GM19023 (cell line): ENCODE measurements around the gene TEX264.
"Not testable (repeated sequence)": the region's sequence is repeated elsewhere in the genome, so short reads cannot be mapped to it uniquely, and the experiment has no call there.

Source experiments
- ATAC-seq: cut with Tn5 transposase; IDR thresholded peaks from one replicate; pipeline ENCODE4 v1.9.1; 2021; ENCODE audit warnings: mild to moderate bottlenecking, moderate library complexity; ENCODE audit not compliant: unreplicated experiment

Gene TEX264

GRCh38 chr3:51670823-51671733 lies at the start of gene TEX264:
TEX264 (plus strand) TSS chr3:51671252; CDS start chr3:51674305, 3,053 bp downstream.
- ATAC-seq = peak; percentile 76

- no peak for ATAC-seq
These were observed 48.6 kb upstream of the TEX264 start for GRCh38 chr3:51622413-51622812.

GRCh38 chr3:51622868-51623267 lies 48.2 kb upstream of the TEX264 start:
- ATAC-seq = no peak

- no peak for ATAC-seq
These were observed 40.5 kb upstream of the TEX264 start for GRCh38 chr3:51630513-51630912.

- ATAC-seq = no peak
These were observed 33.7 kb upstream of the TEX264 start for GRCh38 chr3:51637144-51637940.

GRCh38 chr3:51637941-51638471 lies 33.0 kb upstream of the TEX264 start:
- no peak for ATAC-seq

GRCh38 chr3:51642462-51642861 lies 28.6 kb upstream of the TEX264 start:
- no peak for ATAC-seq

- no peak for ATAC-seq
These were observed 25.0 kb upstream of the TEX264 start for GRCh38 chr3:51646091-51646490.

- ATAC-seq = not testable (repeated sequence)
These were observed 18.9 kb upstream of the TEX264 start for GRCh38 chr3:51652103-51652502.

- not testable (repeated sequence) for ATAC-seq
These were observed 17.6 kb upstream of the TEX264 start for GRCh38 chr3:51653409-51653808.

GRCh38 chr3:51657234-51657633 lies 13.8 kb upstream of the TEX264 start:
- ATAC-seq = no peak

- no peak for ATAC-seq
These were observed 11.1 kb upstream of the TEX264 start for GRCh38 chr3:51659942-51660341.

GRCh38 chr3:51662456-51662855 lies 8.6 kb upstream of the TEX264 start:
- no peak for ATAC-seq

- no peak for ATAC-seq
These were observed 2.3 kb upstream of the TEX264 start for GRCh38 chr3:51668756-51669155.

GRCh38 chr3:51669241-51670052 lies 1.6 kb upstream of the TEX264 start:
- no peak for ATAC-seq

- no peak for ATAC-seq
These were observed 814 bp upstream of the TEX264 start for GRCh38 chr3:51670053-51670822.

- ATAC-seq = peak; percentile 35
These were observed 853 bp downstream of the TEX264 start for GRCh38 chr3:51671734-51672475.

GRCh38 chr3:51673181-51673801 lies 2.2 kb downstream of the TEX264 start:
- no peak for ATAC-seq
